OCI-LY3 (cell line): ENCODE measurements around the gene KCNA1.

ENCODE experiments used
- H2AFZ ChIP-seq: fragments of 200-600, 300-600 bp; shearing (Covaris generic); 2 replicates; pipeline ENCODE4 v1.6.0; 2014; ENCODE audit warnings: antibody characterized with exemption, low read depth, low read length
- H3K27ac ChIP-seq: fragments of 200-600, 300-600 bp; sonication (generic); 2 replicates; pipeline ENCODE4 v1.5.1; 2014; ENCODE audit warnings: mild to moderate bottlenecking, low read length, moderate library complexity, mixed read lengths
- H3K27me3 ChIP-seq: fragments of 200-600, 300-600 bp; sonication (generic); 2 replicates; pipeline ENCODE4 v1.6.1; 2014; ENCODE audit warnings: low read depth, low read length, mixed read lengths
- H3K36me3 ChIP-seq: fragments of 200-600, 300-600 bp; sonication (generic); replicated peaks from 2 replicates; pipeline ENCODE3; 2014; ENCODE audit warnings: low read depth, low read length, mixed read lengths
- H3K4me1 ChIP-seq: fragments of 300-600, 200-600 bp; sonication (generic); 2 replicates; pipeline ENCODE4 v1.6.1; 2014; ENCODE audit warnings: low read length, mixed read lengths
- H3K4me2 ChIP-seq: fragments of 200-600, 300-600 bp; sonication (generic); 2 replicates; pipeline ENCODE4 v1.6.1; 2014; ENCODE audit warnings: low read length, mixed read lengths
- H3K4me3 ChIP-seq: fragments of 300-600, 200-600 bp; sonication (generic); 2 replicates; pipeline ENCODE4 v1.5.1; 2014; ENCODE audit warnings: antibody characterized with exemption, mild to moderate bottlenecking, low read length, moderate library complexity
- H3K79me2 ChIP-seq: fragments of 300-600, 200-600 bp; shearing (Covaris generic); 2 replicates; pipeline ENCODE4 v1.6.1; 2014; ENCODE audit warnings: mild to moderate bottlenecking, low read length, mixed read lengths
- H3K9ac ChIP-seq: fragments of 300-600, 200-600 bp; shearing (Covaris generic); 2 replicates; pipeline ENCODE4 v1.6.0; 2014; ENCODE audit warnings: mild to moderate bottlenecking, low read length, moderate library complexity
- H3K9me3 ChIP-seq: fragments of 200-600, 300-600 bp; shearing (Covaris generic); 2 replicates; pipeline ENCODE4 v1.6.1; 2014; ENCODE audit warnings: low read length, mixed read lengths; ENCODE audit not compliant: insufficient read depth
- H4K20me1 ChIP-seq: fragments of 200-600, 300-600 bp; sonication (generic); 2 replicates; pipeline ENCODE4 v1.6.1; 2016; ENCODE audit warnings: low read length, mixed read lengths; ENCODE audit not compliant: insufficient read depth
- EZH2phosphoT487 ChIP-seq: fragments of 200-600 bp; shearing (Covaris generic); IDR thresholded peaks from 2 replicates; pipeline ENCODE4 v1.6.1; 2018; ENCODE audit warnings: antibody characterized with exemption, mixed run types, low read depth
- TF ChIP-seq, protein P1 (sequence below): fragments of 200-600, 300-600 bp; sonication (generic); IDR thresholded peaks from 2 replicates; pipeline ENCODE4 v1.5.1; 2014; ENCODE audit warnings: antibody characterized with exemption, low read length, low read depth

The KCNA1 gene

DNA sequence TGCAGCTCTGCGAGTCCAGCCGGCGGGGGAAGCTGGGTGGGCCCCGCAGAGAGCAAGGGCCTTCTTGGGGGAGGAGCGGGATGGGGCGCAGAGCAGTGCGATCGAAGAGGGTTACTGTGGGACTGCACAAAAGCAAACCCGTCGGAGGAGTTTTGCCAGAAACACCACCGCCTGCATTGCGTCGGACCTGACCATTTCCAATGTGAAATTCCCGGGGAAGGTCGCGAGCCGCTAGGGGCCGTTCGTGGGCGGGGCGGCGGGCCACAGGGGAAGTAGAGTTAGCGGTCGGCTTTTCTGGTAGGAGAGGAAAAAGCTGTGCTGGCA is 333 bp upstream of the KCNA1 start:
- Histone ChIP-seq H3K27me3 (peaks cover 21% of the 10 kb centered on the region), H3K79me2 (no peaks in the 10 kb centered on the region), H3K9ac (no peak overlapping the region), H4K20me1 (no peaks in the 10 kb centered on the region), H3K36me3 (no peaks in the 10 kb centered on the region), H3K27ac (no peak overlapping the region), H3K4me2 (no peak overlapping the region), H3K4me3 (no peak overlapping the region), H3K4me1 (no peaks in the 10 kb centered on the region), H3K9me3 (no peaks in the 10 kb centered on the region), H2AFZ (no peak overlapping the region)
- no peak for TF ChIP-seq EZH2phosphoT487

DNA sequence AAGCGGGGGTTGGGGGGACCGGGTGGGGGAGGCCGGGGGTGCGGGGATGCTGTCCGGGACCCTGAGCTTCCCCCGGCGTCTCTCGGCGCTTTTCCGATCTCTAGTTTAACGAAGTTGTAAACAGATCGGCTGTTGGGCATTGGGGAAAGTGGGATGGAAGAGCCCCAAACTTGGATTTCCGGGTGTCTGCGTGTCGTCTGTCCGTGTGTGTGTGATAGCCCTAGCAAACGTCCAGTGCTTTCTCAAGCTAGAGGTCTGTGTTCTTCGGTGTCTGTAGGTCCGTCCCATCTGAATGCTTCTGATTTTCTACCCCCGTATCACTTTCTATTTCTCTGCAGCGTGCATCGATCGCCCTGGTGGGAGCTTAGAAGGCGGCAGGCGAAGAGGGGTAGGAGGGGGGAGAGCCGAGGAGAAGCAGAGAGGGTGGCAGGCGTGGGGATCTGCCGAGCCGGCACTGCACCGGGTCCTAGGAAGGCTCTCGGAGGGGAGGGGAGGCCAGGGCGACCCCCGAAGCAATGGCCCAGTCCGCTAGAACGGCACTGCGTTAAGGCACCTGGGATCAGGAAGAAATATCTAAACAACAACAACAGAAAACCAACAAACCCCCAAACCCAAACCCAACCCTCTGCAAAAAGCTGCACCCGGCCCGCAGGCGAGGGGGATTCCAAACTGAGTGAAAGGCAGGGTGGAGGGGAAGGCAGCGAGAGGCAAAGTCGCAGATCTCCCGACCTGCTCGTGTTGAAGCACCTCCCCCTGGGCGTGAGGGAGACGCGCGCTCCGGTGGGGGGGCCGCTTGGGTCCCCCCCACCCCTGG is 1.0 kb downstream of the KCNA1 start:
- Histone ChIP-seq H3K36me3 (no peaks in the 10 kb centered on the region), H3K9ac (no peak overlapping the region), H3K79me2 (no peaks in the 10 kb centered on the region), H3K4me1 (no peaks in the 10 kb centered on the region), H3K4me2 (no peak overlapping the region), H4K20me1 (no peaks in the 10 kb centered on the region), H3K9me3 (no peaks in the 10 kb centered on the region), H3K4me3 (no peak overlapping the region), H2AFZ (no peak overlapping the region), H3K27ac (no peak overlapping the region), H3K27me3 (peaks cover 23% of the 10 kb centered on the region)
- TF ChIP-seq EZH2phosphoT487, result no peak
- TF ChIP-seq, protein P1, sequence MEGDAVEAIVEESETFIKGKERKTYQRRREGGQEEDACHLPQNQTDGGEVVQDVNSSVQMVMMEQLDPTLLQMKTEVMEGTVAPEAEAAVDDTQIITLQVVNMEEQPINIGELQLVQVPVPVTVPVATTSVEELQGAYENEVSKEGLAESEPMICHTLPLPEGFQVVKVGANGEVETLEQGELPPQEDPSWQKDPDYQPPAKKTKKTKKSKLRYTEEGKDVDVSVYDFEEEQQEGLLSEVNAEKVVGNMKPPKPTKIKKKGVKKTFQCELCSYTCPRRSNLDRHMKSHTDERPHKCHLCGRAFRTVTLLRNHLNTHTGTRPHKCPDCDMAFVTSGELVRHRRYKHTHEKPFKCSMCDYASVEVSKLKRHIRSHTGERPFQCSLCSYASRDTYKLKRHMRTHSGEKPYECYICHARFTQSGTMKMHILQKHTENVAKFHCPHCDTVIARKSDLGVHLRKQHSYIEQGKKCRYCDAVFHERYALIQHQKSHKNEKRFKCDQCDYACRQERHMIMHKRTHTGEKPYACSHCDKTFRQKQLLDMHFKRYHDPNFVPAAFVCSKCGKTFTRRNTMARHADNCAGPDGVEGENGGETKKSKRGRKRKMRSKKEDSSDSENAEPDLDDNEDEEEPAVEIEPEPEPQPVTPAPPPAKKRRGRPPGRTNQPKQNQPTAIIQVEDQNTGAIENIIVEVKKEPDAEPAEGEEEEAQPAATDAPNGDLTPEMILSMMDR, result no peak

DNA sequence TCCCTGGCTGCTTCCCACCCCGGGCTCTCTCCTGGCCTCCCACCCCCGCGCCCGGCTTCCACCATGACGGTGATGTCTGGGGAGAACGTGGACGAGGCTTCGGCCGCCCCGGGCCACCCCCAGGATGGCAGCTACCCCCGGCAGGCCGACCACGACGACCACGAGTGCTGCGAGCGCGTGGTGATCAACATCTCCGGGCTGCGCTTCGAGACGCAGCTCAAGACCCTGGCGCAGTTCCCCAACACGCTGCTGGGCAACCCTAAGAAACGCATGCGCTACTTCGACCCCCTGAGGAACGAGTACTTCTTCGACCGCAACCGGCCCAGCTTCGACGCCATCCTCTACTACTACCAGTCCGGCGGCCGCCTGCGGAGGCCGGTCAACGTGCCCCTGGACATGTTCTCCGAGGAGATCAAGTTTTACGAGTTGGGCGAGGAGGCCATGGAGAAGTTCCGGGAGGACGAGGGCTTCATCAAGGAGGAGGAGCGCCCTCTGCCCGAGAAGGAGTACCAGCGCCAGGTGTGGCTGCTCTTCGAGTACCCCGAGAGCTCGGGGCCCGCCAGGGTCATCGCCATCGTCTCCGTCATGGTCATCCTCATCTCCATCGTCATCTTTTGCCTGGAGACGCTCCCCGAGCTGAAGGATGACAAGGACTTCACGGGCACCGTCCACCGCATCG is 1.8 kb downstream of the KCNA1 start:
- H3K9me3 ChIP-seq, result no peaks in the 10 kb centered on the region
- no peak for TF ChIP-seq EZH2phosphoT487
- TF ChIP-seq, protein P1, result no peak
- no peak overlapping the region for H3K27ac ChIP-seq
- H3K27me3 ChIP-seq, result peaks cover 31% of the 10 kb centered on the region
- no peaks in the 10 kb centered on the region for H4K20me1 ChIP-seq
- no peaks in the 10 kb centered on the region for H3K4me1 ChIP-seq
- H3K9ac ChIP-seq, result no peak overlapping the region
- no peaks in the 10 kb centered on the region for H3K36me3 ChIP-seq
- no peaks in the 10 kb centered on the region for H3K79me2 ChIP-seq
- H3K4me3 ChIP-seq, result no peak overlapping the region
- H3K4me2 ChIP-seq, result no peak overlapping the region
- no peak overlapping the region for H2AFZ ChIP-seq

DNA sequence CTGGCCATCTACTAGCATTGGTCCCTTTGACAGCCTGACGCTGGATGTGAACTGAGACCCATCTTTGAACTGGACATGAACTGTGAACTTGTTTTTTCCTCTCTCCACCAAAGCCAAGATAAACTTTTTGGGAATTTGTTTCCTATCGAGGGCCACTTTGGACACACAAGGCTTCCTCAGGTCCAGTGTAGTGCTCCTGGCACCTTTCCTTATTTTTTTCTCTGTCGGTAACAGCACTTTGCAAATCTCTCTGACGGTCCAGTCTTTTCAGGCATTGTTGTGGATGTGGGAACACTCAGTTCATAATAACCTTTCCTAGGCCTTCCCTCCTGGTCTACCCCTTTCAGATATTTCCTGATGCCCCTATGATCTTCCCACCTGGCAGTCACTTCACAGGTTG is 5.0 kb downstream of the KCNA1 start:
- Histone ChIP-seq H3K9me3 (no peaks in the 10 kb centered on the region), H4K20me1 (no peaks in the 10 kb centered on the region), H3K27me3 (peaks cover 53% of the 10 kb centered on the region), H3K4me2 (no peak overlapping the region), H3K36me3 (no peaks in the 10 kb centered on the region), H3K4me3 (no peak overlapping the region), H3K9ac (no peak overlapping the region), H3K79me2 (no peaks in the 10 kb centered on the region), H3K27ac (no peak overlapping the region), H3K4me1 (no peaks in the 10 kb centered on the region), H2AFZ (no peak overlapping the region)
- TF ChIP-seq EZH2phosphoT487, result no peak
- TF ChIP-seq, protein P1, result no peak
